B cell (primary cell): ENCODE measurements around the gene FZR1. TPM values are rescaled to one million over a fixed set of nuclear protein-coding genes. Genes with fewer than 3 reads are reported as not detected.

ENCODE experiments used
- ATAC-seq: fragments of 200-7000 bp; cut with Tn5 transposase; one replicate; pipeline ENCODE4 v1.10.0; 2021; ENCODE audit warnings: low read depth, mild to moderate bottlenecking, moderate number of reproducible peaks, moderate library complexity
- CTCF ChIA-PET: fragments of 350-600 bp; sonication (Branson Sonifier 250); formaldehyde crosslinking; loops from one replicate; lab custom pipeline; 2021; ENCODE audit warnings: antibody characterized with exemption, inconsistent platforms; lab: Charles Lee
- POLR2A ChIA-PET: fragments of 350-600 bp; sonication (Branson Sonifier 250); formaldehyde crosslinking; loops from one replicate; lab custom pipeline; 2021; ENCODE audit warnings: antibody characterized with exemption; lab: Charles Lee
- DNase-seq: peaks from one replicate; pipeline ENCODE4 v3.0.0; 2013
- H2AFZ ChIP-seq: 2 replicates; pipeline ENCODE4 v1.6.1; 2012; ENCODE audit warnings: mild to moderate bottlenecking, low read depth, low read length; ENCODE audit not compliant: insufficient read depth, poor library complexity, severe bottlenecking
- H3K27ac ChIP-seq, 2 donors: 1 replicate in 1 of 2; 2 replicates in 1 of 2; pipeline ENCODE4 v1.5.1; 2012 to 2013; ENCODE audit warnings: low read length in 2 of 2, mild to moderate bottlenecking in 2 of 2, moderate library complexity in 1 of 2
- H3K27me3 ChIP-seq, 4 experiments: fragments of 200-600 bp in 1 of 4; sonication (generic) in 1 of 4; replicated peaks in 1 of 4; 1 replicate in 2 of 4; 2 replicates in 2 of 4; pipeline versions ENCODE4 v1.6.1 to v1.7.0; 2013 to 2016; ENCODE audit warnings: low read length in 3 of 4, mild to moderate bottlenecking in 2 of 4, mixed read lengths in 1 of 4, moderate library complexity in 1 of 4; ENCODE audit not compliant: insufficient read depth in 4 of 4, control insufficient read depth in 3 of 4; ENCODE audit errors: control extremely low read depth in 1 of 4
- H3K36me3 ChIP-seq, 2 experiments: replicated peaks in 1 of 2; 1 replicate in 1 of 2; 2 replicates in 1 of 2; pipeline versions ENCODE4 v1.6.1 to v1.7.1; 2013; ENCODE audit warnings: low read length in 1 of 2; ENCODE audit not compliant: insufficient read depth in 2 of 2, control insufficient read depth in 1 of 2; ENCODE audit errors: control extremely low read depth in 1 of 2, extremely low read depth in 1 of 2
- H3K4me1 ChIP-seq, 2 donors: fragments of 200-600 bp in 1 of 2; sonication (generic) in 1 of 2; 1 replicate in 1 of 2; 2 replicates in 1 of 2; pipeline versions ENCODE4 v1.5.1 to v1.6.1; 2013 to 2017; ENCODE audit warnings: low read length in 2 of 2; ENCODE audit not compliant: control insufficient read depth in 2 of 2, insufficient read depth in 2 of 2
- H3K4me2 ChIP-seq: replicated peaks from 2 replicates; pipeline ENCODE3; 2012; ENCODE audit warnings: mild to moderate bottlenecking, low read depth, low read length; ENCODE audit not compliant: poor library complexity, severe bottlenecking
- H3K4me3 ChIP-seq, 5 experiments: fragments of 200-600 bp in 1 of 5; sonication (generic) in 1 of 5; 1 replicate in 3 of 5; 2 replicates in 2 of 5; pipeline versions ENCODE4 v1.5.1 to v1.7.0; 2011 to 2016; ENCODE audit warnings: low read length in 4 of 5, mild to moderate bottlenecking in 4 of 5, low read depth in 2 of 5, control low read depth in 1 of 5, moderate library complexity in 1 of 5; ENCODE audit not compliant: insufficient read depth in 1 of 5; ENCODE audit errors: control extremely low read depth in 1 of 5, extremely low read depth in 1 of 5
- H3K79me2 ChIP-seq: fragments of 200-600 bp; sonication (generic); one replicate; pipeline ENCODE4 v1.6.0; 2016; ENCODE audit warnings: low read length; ENCODE audit not compliant: control insufficient read depth, insufficient read depth
- H3K9ac ChIP-seq: fragments of 200-600 bp; sonication (generic); 2 replicates; pipeline ENCODE4 v1.6.1; 2017; ENCODE audit warnings: mild to moderate bottlenecking, low read length, moderate library complexity
- H3K9me3 ChIP-seq, 3 donors: one replicate each; pipeline versions ENCODE4 v1.6.1 to v1.7.1; 2013; ENCODE audit warnings: low read length in 2 of 3; ENCODE audit not compliant: control insufficient read depth in 2 of 3, insufficient read depth in 1 of 3; ENCODE audit errors: control extremely low read depth in 1 of 3
- H4K20me1 ChIP-seq: 2 replicates; pipeline ENCODE4 v1.6.0; 2012; ENCODE audit warnings: mild to moderate bottlenecking, low read length; ENCODE audit not compliant: insufficient read depth, control insufficient read depth, poor library complexity, severe bottlenecking
- H3K27ac Mint-ChIP-seq: one replicate; pipeline ENCODE4 v1.8.0; 2021; ENCODE audit warnings: mixed read lengths
- H3K27me3 Mint-ChIP-seq: one replicate; pipeline ENCODE4 v1.8.0; 2021; ENCODE audit warnings: mixed read lengths
- H3K4me1 Mint-ChIP-seq: one replicate; pipeline ENCODE4 v1.8.0; 2021; ENCODE audit warnings: mixed read lengths
- H3K4me3 Mint-ChIP-seq: one replicate; pipeline ENCODE4 v1.8.0; 2021; ENCODE audit warnings: mixed read lengths
- H3K9me3 Mint-ChIP-seq: one replicate; pipeline ENCODE4 v1.8.0; 2022; ENCODE audit warnings: mixed read lengths; ENCODE audit not compliant: insufficient read depth
- EZH2 ChIP-seq: IDR thresholded peaks from 2 replicates; pipeline ENCODE4 v1.6.1; 2012; ENCODE audit warnings: borderline replicate concordance, low read depth, mild to moderate bottlenecking, moderate library complexity, low read length; ENCODE audit not compliant: insufficient read depth, poor library complexity, severe bottlenecking
- WGBS: methylation state at CpG from one replicate; pipeline ENCODE4 v1.1.5; 2013; ENCODE audit warnings: missing lambda C conversion rate; ENCODE audit not compliant: insufficient coverage; 5-methylcytosine and 5-hydroxymethylcytosine counted together
- intact Hi-C: fragments of 100-400 bp; cut with micrococcal nuclease; formaldehyde crosslinking; loops from one replicate; pipeline ENCODE4 v1.10.0; 2022
- polyA plus RNA-seq: library from polyadenylated mRNA; depleted of rRNA; stranded (reverse); fragments of >200 nt; gene quantifications from 2 replicates; pipeline ENCODE4 v1.2.3, GENCODE V29; 2012
- total RNA-seq, 2 donors: library from RNA; stranded (reverse); fragments of 120-200 nt in 1 of 2; gene quantifications; 1 replicate in 1 of 2; 2 replicates in 1 of 2; pipeline versions ENCODE4 v1.2.3 to v1.2.4, GENCODE V29; 2013 to 2022
- TF ChIP-seq, protein P1 (sequence below): fragments of 200-600 bp; IDR thresholded peaks from one replicate; pipeline ENCODE4 v1.8.0; 2022; ENCODE audit warnings: antibody characterized with exemption, mild to moderate bottlenecking

Gene FZR1
- total and polyA plus RNA-seq, 2 donors (not counting 1 experiment from before 2014, with no cell fraction given) = 83.5 to 96.1 TPM

- ChIA-PET POLR2A (no interaction called here), CTCF (interaction anchor here (1.6 kb wide), 1 partner anchor 30 kb away, joined by 3 read pairs; no protein-coding TSS in a partner anchor)
- DNase-seq (no peak), ATAC-seq (no peak)
- intact Hi-C loops = loop anchor here (5.0 kb wide), 1 partner anchor 36 kb away; no protein-coding TSS in a partner anchor
- no peak for TF ChIP-seq EZH2
- TF ChIP-seq, protein P1, sequence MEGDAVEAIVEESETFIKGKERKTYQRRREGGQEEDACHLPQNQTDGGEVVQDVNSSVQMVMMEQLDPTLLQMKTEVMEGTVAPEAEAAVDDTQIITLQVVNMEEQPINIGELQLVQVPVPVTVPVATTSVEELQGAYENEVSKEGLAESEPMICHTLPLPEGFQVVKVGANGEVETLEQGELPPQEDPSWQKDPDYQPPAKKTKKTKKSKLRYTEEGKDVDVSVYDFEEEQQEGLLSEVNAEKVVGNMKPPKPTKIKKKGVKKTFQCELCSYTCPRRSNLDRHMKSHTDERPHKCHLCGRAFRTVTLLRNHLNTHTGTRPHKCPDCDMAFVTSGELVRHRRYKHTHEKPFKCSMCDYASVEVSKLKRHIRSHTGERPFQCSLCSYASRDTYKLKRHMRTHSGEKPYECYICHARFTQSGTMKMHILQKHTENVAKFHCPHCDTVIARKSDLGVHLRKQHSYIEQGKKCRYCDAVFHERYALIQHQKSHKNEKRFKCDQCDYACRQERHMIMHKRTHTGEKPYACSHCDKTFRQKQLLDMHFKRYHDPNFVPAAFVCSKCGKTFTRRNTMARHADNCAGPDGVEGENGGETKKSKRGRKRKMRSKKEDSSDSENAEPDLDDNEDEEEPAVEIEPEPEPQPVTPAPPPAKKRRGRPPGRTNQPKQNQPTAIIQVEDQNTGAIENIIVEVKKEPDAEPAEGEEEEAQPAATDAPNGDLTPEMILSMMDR = no peak
- Mint-ChIP-seq H3K27ac (peak overlapping the region; percentile 26), H3K4me1 (peaks cover 48% of the 10 kb centered on the region), H3K4me3 (no peak overlapping the region), H3K27me3 (no peaks in the 10 kb centered on the region), H3K9me3 (no peaks in the 10 kb centered on the region)
- H3K27ac ChIP-seq = peak overlapping the region in 1 of 2 donors; percentile 72
- H3K36me3 ChIP-seq = peaks cover 0 to 36% of the 10 kb centered on the region in 2 experiments
- no peak overlapping the region for H3K9ac ChIP-seq
- peaks cover 97% of the 10 kb centered on the region for H4K20me1 ChIP-seq
- no peak overlapping the region for H3K4me3 ChIP-seq
- no peaks in the 10 kb centered on the region for H3K27me3 ChIP-seq
- H3K4me1 ChIP-seq = peaks cover 10 to 31% of the 10 kb centered on the region in 2 donors
- no peak overlapping the region for H2AFZ ChIP-seq
- 79% methylated on average over 12 of the region's 15 CpGs for WGBS
- peaks cover 0 to 5% (median 0%) of the 10 kb centered on the region in 3 donors for H3K9me3 ChIP-seq
- H3K4me2 ChIP-seq = peak overlapping the region; percentile 61
- H3K79me2 ChIP-seq = peaks cover 98% of the 10 kb centered on the region
Measured at GRCh38 chr19:3515891-3516422, 9.8 kb downstream of the FZR1 start.

DNA sequence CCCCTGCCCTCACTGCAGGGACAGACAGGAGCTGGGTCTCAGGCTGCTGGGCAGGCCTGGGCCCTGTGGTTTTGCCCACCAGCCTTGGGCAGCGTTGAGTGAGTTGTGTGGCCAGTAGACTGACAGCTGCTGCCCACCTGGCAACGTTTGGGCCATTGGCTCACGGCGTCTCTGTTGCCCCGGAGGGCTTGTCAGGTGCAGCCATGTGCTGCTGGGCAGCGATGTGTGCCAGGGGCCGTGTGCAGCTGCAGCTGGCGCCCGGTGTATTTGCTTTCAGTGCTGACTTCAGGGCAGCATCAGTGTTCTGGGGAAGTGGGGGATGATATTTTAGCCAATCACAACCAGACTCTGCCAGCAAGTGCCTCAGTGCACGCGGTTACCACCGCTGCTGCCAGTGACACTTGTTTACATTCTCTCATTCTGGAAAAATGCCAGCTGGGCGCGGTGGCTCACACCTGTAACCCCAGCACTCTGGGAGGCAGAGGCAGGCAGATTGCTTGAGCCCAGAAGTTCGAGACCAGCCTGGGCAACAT lies 10.6 kb downstream of the FZR1 start:
- H3K4me2 ChIP-seq = peak overlapping the region; percentile 61
- peaks cover 10 to 31% of the 10 kb centered on the region in 2 donors for H3K4me1 ChIP-seq
- peak; percentile 85 for ATAC-seq
- peaks cover 0 to 5% (median 0%) of the 10 kb centered on the region in 3 donors for H3K9me3 ChIP-seq
- H3K4me1 Mint-ChIP-seq = peaks cover 50% of the 10 kb centered on the region
- intact Hi-C loops = loop anchor here (5.0 kb wide), 1 partner anchor 36 kb away; no protein-coding TSS in a partner anchor
- peaks cover 0 to 31% of the 10 kb centered on the region in 2 experiments for H3K36me3 ChIP-seq
- no peak overlapping the region for H3K9ac ChIP-seq
- H3K27me3 ChIP-seq = no peaks in the 10 kb centered on the region
- H3K27me3 Mint-ChIP-seq = no peaks in the 10 kb centered on the region
- H3K4me3 Mint-ChIP-seq = peak overlapping the region; percentile 2
- peak; percentile 78 for DNase-seq
- CTCF ChIA-PET = interaction anchor here (1.2 to 1.6 kb wide), 2 partner anchors 28 to 31 kb away, joined by 3 read pairs; no protein-coding TSS in a partner anchor
- H3K4me3 ChIP-seq = no peak overlapping the region
- WGBS = 10% methylated on average over 14 of the region's 15 CpGs
- H2AFZ ChIP-seq = no peak overlapping the region
- peaks cover 98% of the 10 kb centered on the region for H3K79me2 ChIP-seq
- H3K27ac ChIP-seq = peak overlapping the region; percentile 58 to 72
- peak overlapping the region; percentile 83 for H3K27ac Mint-ChIP-seq
- no peaks in the 10 kb centered on the region for H3K9me3 Mint-ChIP-seq
- POLR2A ChIA-PET = interaction anchor here (0.9 kb wide), 1 partner anchor 13 kb away, joined by 3 read pairs; no protein-coding TSS in a partner anchor
- no peak for TF ChIP-seq EZH2
- TF ChIP-seq, protein P1 = no peak
- peaks cover 97% of the 10 kb centered on the region for H4K20me1 ChIP-seq
